ENCODE data around the gene HSBP1.

Gene HSBP1

GRCh38 chr16:83804366-83804765, 3.4 kb upstream of the HSBP1 start:
- DNase-seq (ENCODE audit: low spot score) = no peak

GRCh38 chr16:83806036-83806435, 1.7 kb upstream of the HSBP1 start:
- no peak for DNase-seq (ENCODE audit: low spot score)

- DNase-seq (ENCODE audit: low spot score) = no peak
These were observed 1.0 kb upstream of the HSBP1 start for GRCh38 chr16:83806731-83807130.

GRCh38 chr16:83807327-83807709, 460 bp upstream of the HSBP1 start:
- no peak for DNase-seq (ENCODE audit: low spot score)

GRCh38 chr16:83808573-83809014, 816 bp downstream of the HSBP1 start:
- DNase-seq (ENCODE audit: low spot score) = no peak

- DNase-seq (ENCODE audit: low spot score) = no peak
These were observed 1.3 kb downstream of the HSBP1 start for GRCh38 chr16:83809092-83809491.

- no peak for DNase-seq (ENCODE audit: low spot score)
These were observed 3.1 kb downstream of the HSBP1 start for GRCh38 chr16:83810901-83811300.

GRCh38 chr16:83813823-83814658, 6.3 kb downstream of the HSBP1 start:
- DNase-seq (ENCODE audit: low spot score) = no peak

- no peak for DNase-seq (ENCODE audit: low spot score)
These were observed 6.8 kb downstream of the HSBP1 start for GRCh38 chr16:83814659-83814985.

- no peak for DNase-seq (ENCODE audit: low spot score)
These were observed 9.2 kb downstream of the HSBP1 start for GRCh38 chr16:83817022-83817421.

GRCh38 chr16:83818276-83818675, 10.5 kb downstream of the HSBP1 start:
- DNase-seq (ENCODE audit: low spot score) = no peak

GRCh38 chr16:83819361-83819760, 11.6 kb downstream of the HSBP1 start:
- DNase-seq (ENCODE audit: low spot score) = no peak

GRCh38 chr16:83826146-83826913, 18.6 kb downstream of the HSBP1 start:
- peak; percentile 73 for DNase-seq (ENCODE audit: low spot score)

GRCh38 chr16:83830091-83830768, 22.5 kb downstream of the HSBP1 start:
- DNase-seq (ENCODE audit: low spot score) = no peak

- no peak for DNase-seq (ENCODE audit: low spot score)
These were observed 23.1 kb downstream of the HSBP1 start for GRCh38 chr16:83830769-83831455.

GRCh38 chr16:83831456-83831987, 23.7 kb downstream of the HSBP1 start:
- DNase-seq (ENCODE audit: low spot score) = no peak

GRCh38 chr16:83833921-83834320, 26.1 kb downstream of the HSBP1 start:
- no peak for DNase-seq (ENCODE audit: low spot score)

GRCh38 chr16:83835586-83836566, 28.1 kb downstream of the HSBP1 start:
- no peak for DNase-seq (ENCODE audit: low spot score)

GRCh38 chr16:83837566-83837965, 29.8 kb downstream of the HSBP1 start:
- no peak for DNase-seq (ENCODE audit: low spot score)

GRCh38 chr16:83838151-83838550, 30.4 kb downstream of the HSBP1 start:
- DNase-seq (ENCODE audit: low spot score) = no peak

- no peak for DNase-seq (ENCODE audit: low spot score)
These were observed 31.8 kb downstream of the HSBP1 start for GRCh38 chr16:83839561-83839960.
